K562 (cell line): Measurements from ENCODE around the gene CNDP2. TPM values are rescaled to one million over a fixed set of nuclear protein-coding genes. Genes with fewer than 3 reads are reported as not detected.

Experiments used
- ATAC-seq: fragments of 200-7000 bp; cut with Tn5 transposase; 3 replicates; pipeline ENCODE4 v1.9.1; 2020; ENCODE audit warnings: moderate library complexity
- BruUV-seq: library from RNA; stranded (reverse); fragments of 400-500 nt; replicated peaks from 2 replicates; lab custom pipeline; 2021; lab: Mats Ljungman, UMichigan
- CTCF ChIA-PET: fragments of 300-600 bp; formaldehyde crosslinking; extraction: SDS; loops from one replicate; lab custom pipeline; 2021; ENCODE audit warnings: low intra/inter-chr PET ratio; lab: Yijun Ruan, JAX
- POLR2A ChIA-PET: fragments of 300-600, 350-650 bp; sonication (Branson Sonifier 250); formaldehyde crosslinking; extraction: SDS; loops from one replicate; lab custom pipeline; 2021; ENCODE audit warnings: antibody characterized with exemption, inconsistent platforms; lab: Yijun Ruan, JAX
- DNase-seq, 4 experiments: peaks; one replicate each; pipeline versions ENCODE4 v3.0.0 to v3.0.0-alpha.2; 2011 to 2018; ENCODE audit warnings: low spot score in 3 of 4, mixed read lengths in 3 of 4; ENCODE audit errors: extremely low read depth in 1 of 4
- FAIRE-seq: peaks from 2 replicates; lab custom pipeline; 2011; peaks lifted over from hg19 to GRCh38; lab: Jason Lieb, UNC
- H2AFZ ChIP-seq: 2 replicates; pipeline ENCODE4 v1.6.0; 2011; ENCODE audit warnings: low read depth, low read length, control low read depth, inconsistent platforms
- H3K27ac ChIP-seq: fragments of 200-600 bp; 3 replicates; pipeline ENCODE4 v1.8.0; 2011; ENCODE audit warnings: low read depth, mild to moderate bottlenecking, control low read depth, inconsistent platforms, low read length, moderate library complexity, mixed read lengths; ENCODE audit errors: extremely low read depth
- H3K27me3 ChIP-seq, 2 experiments: fragments of 300-600 bp in 1 of 2; 2 replicates in 1 of 2; 3 replicates in 1 of 2; pipeline versions ENCODE4 v1.6.0 to v1.8.0; 2011; ENCODE audit warnings: inconsistent platforms in 2 of 2, low read length in 2 of 2, mild to moderate bottlenecking in 1 of 2, mixed read lengths in 1 of 2, moderate library complexity in 1 of 2; ENCODE audit not compliant: control insufficient read depth in 2 of 2, insufficient read depth in 2 of 2
- H3K36me3 ChIP-seq: fragments of 300-600 bp; 3 replicates; pipeline ENCODE4 v1.8.0; 2011; ENCODE audit warnings: mild to moderate bottlenecking, low read length, inconsistent platforms; ENCODE audit not compliant: control insufficient read depth, insufficient read depth
- H3K4me1 ChIP-seq, 2 experiments: fragments of 200-600 bp in 1 of 2; replicated peaks in 1 of 2; 2 replicates in 1 of 2; 3 replicates in 1 of 2; pipeline versions ENCODE4 v1.5.1 to v1.8.0; 2011; ENCODE audit warnings: inconsistent platforms in 2 of 2, low read length in 2 of 2, mild to moderate bottlenecking in 1 of 2, mixed read lengths in 1 of 2, moderate library complexity in 1 of 2; ENCODE audit not compliant: control insufficient read depth in 2 of 2, insufficient read depth in 2 of 2
- H3K4me2 ChIP-seq: 2 replicates; pipeline ENCODE4 v1.6.1; 2011; ENCODE audit warnings: low read length, control low read depth, inconsistent platforms, mixed read lengths; ENCODE audit not compliant: insufficient read depth
- H3K4me3 ChIP-seq: fragments of 200-600 bp; sonication (generic), shearing (Covaris generic); 2 replicates; pipeline ENCODE4 v1.5.1; 2016; ENCODE audit warnings: control low read depth, inconsistent platforms
- H3K79me2 ChIP-seq: fragments of 200-600 bp; 3 replicates; pipeline ENCODE4 v1.8.0; 2011; ENCODE audit warnings: low read length, inconsistent platforms; ENCODE audit not compliant: control insufficient read depth, insufficient read depth
- H3K9ac ChIP-seq, 2 experiments: 2 replicates each; pipeline versions ENCODE4 v1.6.0 to v1.6.1; 2011; ENCODE audit warnings: low read depth in 2 of 2, low read length in 2 of 2, control low read depth in 1 of 2, inconsistent platforms in 1 of 2, mild to moderate bottlenecking in 1 of 2, mixed read lengths in 1 of 2; ENCODE audit not compliant: insufficient read depth in 1 of 2
- H3K9me1 ChIP-seq: one replicate; pipeline ENCODE4 v1.6.0; 2011; ENCODE audit warnings: inconsistent platforms, mild to moderate bottlenecking, low read length, moderate library complexity; ENCODE audit not compliant: control insufficient read depth, insufficient read depth
- H3K9me3 ChIP-seq: replicated peaks from 2 replicates; pipeline ENCODE4 v1.5.1; 2011; ENCODE audit warnings: low read depth, low read length, inconsistent platforms; ENCODE audit not compliant: control insufficient read depth, insufficient read depth
- H4K20me1 ChIP-seq: replicated peaks from 2 replicates; pipeline ENCODE4 v1.6.1; 2011; ENCODE audit warnings: low read length, inconsistent platforms, mixed read lengths; ENCODE audit not compliant: control insufficient read depth, insufficient read depth
- BCOR ChIP-seq: fragments of 450-650 bp; IDR thresholded peaks from 2 replicates; pipeline ENCODE4 v1.6.1; 2016
- CBX2 ChIP-seq: fragments of 200-600 bp; sonication (generic); IDR thresholded peaks from one replicate; pipeline ENCODE4 v1.6.1; 2012; ENCODE audit warnings: mild to moderate bottlenecking, low read length, inconsistent platforms; ENCODE audit not compliant: insufficient read depth, poor library complexity, severe bottlenecking
- FOXA3 ChIP-seq, 2 experiments: fragments of 450-650 bp in 1 of 2; sonication (generic) in 1 of 2; formaldehyde crosslinking; IDR thresholded peaks in 1 of 2; conservative IDR thresholded peaks in 1 of 2; 2 replicates each; pipeline versions ENCODE4 v1.4.0 to v1.8.0; 2020 to 2022; ENCODE audit warnings: mild to moderate bottlenecking in 2 of 2, missing genetic modification reagents in 1 of 2
- FOXJ2 ChIP-seq: fragments of 200-800 bp; sonication (Bioruptor generic); IDR thresholded peaks from 2 replicates; pipeline ENCODE4 v1.6.1; 2016; ENCODE audit warnings: missing genetic modification characterization, missing compliant biosample characterization
- FOXK1 ChIP-seq: sonication (generic); formaldehyde crosslinking; IDR thresholded peaks from 2 replicates; pipeline ENCODE4 v1.8.0; 2022; ENCODE audit warnings: missing genetic modification reagents, mild to moderate bottlenecking, borderline replicate concordance
- RBM25 ChIP-seq: fragments of 200-400 bp; formaldehyde crosslinking; IDR thresholded peaks from 2 replicates; pipeline ENCODE4 v1.6.1; 2018; ENCODE audit warnings: low read length, low read depth, moderate library complexity; ENCODE audit not compliant: severe bottlenecking
- TRIM28 ChIP-seq: fragments of 450-650 bp; IDR thresholded peaks from 2 replicates; pipeline ENCODE4 v1.6.1; 2017
- ZNF347 ChIP-seq: fragments of 450-650 bp; formaldehyde crosslinking; IDR thresholded peaks from 2 replicates; pipeline ENCODE4 v1.4.0; 2020; ENCODE audit warnings: low read depth, mild to moderate bottlenecking, moderate library complexity
- WGBS: fragments of 100-300 bp; shearing (Covaris generic); methylation state at CpG from one replicate; pipeline ENCODE4 v1.1.6; 2016; ENCODE audit warnings: low coverage, mixed read lengths; ENCODE audit not compliant: insufficient coverage; ENCODE audit errors: missing lambda C conversion rate; 5-methylcytosine and 5-hydroxymethylcytosine counted together
- in situ Hi-C: fragments of 300-500 bp; cut with MboI; formaldehyde crosslinking; loops from 4 replicates; pipeline ENCODE4 v1.15.0; 2018; ENCODE audit warnings: inconsistent platforms, mixed read lengths
- intact Hi-C: fragments of 100-400 bp; cut with micrococcal nuclease; formaldehyde crosslinking; loops from 2 replicates; pipeline ENCODE4 v1.14.2; 2022
- polyA plus RNA-seq, 8 experiments: library from polyadenylated mRNA; depleted of rRNA in 4 of 8; stranded (reverse) in 5 of 8; unstranded in 3 of 8; fragments of >200 nt; fragmentation: Nextera tagmentation in 2 of 8; fragmentation: Illumina TruSeq in 1 of 8; extraction: Ambion mirVana in 2 of 8; extraction: Trizol in 1 of 8; gene quantifications; 2 replicates each; pipeline versions ENCODE4 v1.2.1 to v1.2.3, GENCODE V29; 2011 to 2014; ENCODE audit warnings: inconsistent platforms in 1 of 8, missing spikeins in 1 of 8
- total RNA-seq, 7 experiments: library from RNA; depleted of rRNA in 6 of 7; stranded (reverse); fragments of >200 nt in 6 of 7; fragmentation: Illumina TruSeq in 2 of 7; extraction: Trizol in 2 of 7; gene quantifications; 2 replicates each; pipeline versions ENCODE4 v1.2.1 to v1.2.3, GENCODE V29; 2011 to 2021; ENCODE audit warnings: low replicate concordance in 1 of 7
- TF ChIP-seq, protein P1 (sequence below): sonication (generic); formaldehyde crosslinking; IDR thresholded peaks from 2 replicates; pipeline ENCODE4 v1.8.1; 2022; ENCODE audit warnings: missing genetic modification reagents

CNDP2 gene
- total and polyA plus RNA-seq, 9 of the 15 experiments (the other 6 are each of a cell fraction or from before 2014, with no cell fraction given), result 34.1 to 128 (median 53.8) TPM

DNA sequence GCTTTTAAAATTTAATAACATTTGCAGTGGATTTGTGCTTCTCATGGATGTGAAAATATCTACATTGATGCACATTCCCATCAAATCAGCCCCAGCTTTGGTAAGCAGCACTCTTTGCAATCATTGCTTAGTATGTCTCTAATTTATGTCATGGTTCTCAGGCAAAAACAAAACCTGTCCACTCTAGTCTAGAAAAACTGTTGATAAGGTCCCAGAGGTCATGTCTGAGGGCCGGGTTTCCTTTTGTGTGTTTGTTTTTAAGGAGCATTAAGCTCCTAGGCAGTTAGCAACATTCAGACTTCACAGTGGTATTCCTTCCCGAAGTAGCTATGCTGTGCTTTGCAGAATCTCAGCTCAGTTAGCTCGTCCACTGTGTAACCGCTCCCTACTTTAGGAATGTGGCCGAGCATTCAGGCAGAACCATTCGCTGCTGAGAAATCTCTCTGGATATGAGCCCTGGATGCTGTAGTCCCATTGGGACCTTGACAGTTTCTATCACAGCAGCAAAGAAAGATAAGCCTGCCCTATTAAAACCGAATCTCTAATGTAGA, 43.1 kb upstream of the CNDP2 start:
- no peaks in the 10 kb centered on the region for H3K9me3 ChIP-seq
- H3K27ac ChIP-seq, result no peak overlapping the region
- H3K4me2 ChIP-seq, result no peak overlapping the region
- no peak overlapping the region for H2AFZ ChIP-seq
- peaks cover 11 to 56% of the 10 kb centered on the region in 2 experiments; a peak in 3 of 5 replicates for H3K27me3 ChIP-seq
- no TSS peak for BruUV-seq
- no peaks in the 10 kb centered on the region; the same call in 1 of the 2 replicates for H4K20me1 ChIP-seq
- ChIA-PET POLR2A (interaction anchor here (0.8 kb wide), 1 partner anchor 10 kb away, joined by 3 read pairs; no protein-coding TSS in a partner anchor), CTCF (no interaction called here)
- no peak for ATAC-seq
- no peaks in the 10 kb centered on the region for H3K9me1 ChIP-seq
- intact Hi-C loops, result no loop called here
- H3K4me3 ChIP-seq, result no peak overlapping the region
- no peak for TF ChIP-seq ZNF347 (CRISPR knock-in tag)
- no peaks in the 10 kb centered on the region for H3K36me3 ChIP-seq
- in situ Hi-C loops, result no loop called here
- no peaks in the 10 kb centered on the region for H3K4me1 ChIP-seq
- no peak for FAIRE-seq
- H3K79me2 ChIP-seq, result no peaks in the 10 kb centered on the region
- H3K9ac ChIP-seq, result no peak overlapping the region
- DNase-seq, result no peak
- 1% methylated on average over 7 of the region's 7 CpGs for WGBS

DNA sequence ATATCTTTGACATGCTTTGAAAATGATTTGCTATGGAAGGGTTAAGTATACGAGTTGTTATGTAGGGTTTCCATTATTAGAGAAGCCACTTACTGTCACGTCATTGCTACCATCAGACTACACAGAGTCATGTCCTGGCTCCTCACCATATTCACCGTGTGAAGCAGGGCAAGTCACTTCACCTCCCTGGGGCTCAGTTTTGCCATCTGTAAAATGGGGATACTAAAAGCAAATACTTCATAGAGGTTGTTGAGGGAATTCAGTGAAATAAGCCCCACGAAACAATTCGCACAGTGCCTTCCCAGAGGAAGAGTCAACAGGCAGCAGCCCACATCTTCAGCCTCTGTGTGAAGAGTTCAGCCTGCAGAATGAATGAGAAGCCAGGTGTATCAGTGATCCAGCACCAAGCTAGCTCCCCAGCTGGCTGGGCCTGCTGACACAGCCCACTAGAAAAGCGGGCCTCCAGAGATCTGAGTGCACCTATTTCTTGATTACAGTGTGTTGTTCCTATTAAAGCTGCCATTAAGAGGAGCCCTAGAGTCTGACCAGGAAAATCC, 42.4 kb upstream of the CNDP2 start:
- H3K4me3 ChIP-seq, result no peak overlapping the region
- H3K4me1 ChIP-seq, result no peaks in the 10 kb centered on the region
- no peak for TF ChIP-seq CBX2
- TF ChIP-seq FOXA3 (CRISPR knock-in tag; conservative IDR thresholded peaks at IDR 0.05 in 1 of 2, IDR thresholded peaks at IDR 0.05 in 1 of 2), result no peak
- TF ChIP-seq FOXK1 (CRISPR knock-in tag), result no peak
- no peak for TF ChIP-seq FOXJ2 (tag)
- TF ChIP-seq, protein P1, sequence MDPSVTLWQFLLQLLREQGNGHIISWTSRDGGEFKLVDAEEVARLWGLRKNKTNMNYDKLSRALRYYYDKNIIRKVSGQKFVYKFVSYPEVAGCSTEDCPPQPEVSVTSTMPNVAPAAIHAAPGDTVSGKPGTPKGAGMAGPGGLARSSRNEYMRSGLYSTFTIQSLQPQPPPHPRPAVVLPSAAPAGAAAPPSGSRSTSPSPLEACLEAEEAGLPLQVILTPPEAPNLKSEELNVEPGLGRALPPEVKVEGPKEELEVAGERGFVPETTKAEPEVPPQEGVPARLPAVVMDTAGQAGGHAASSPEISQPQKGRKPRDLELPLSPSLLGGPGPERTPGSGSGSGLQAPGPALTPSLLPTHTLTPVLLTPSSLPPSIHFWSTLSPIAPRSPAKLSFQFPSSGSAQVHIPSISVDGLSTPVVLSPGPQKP, result no peak
- peak; percentile 56 for TF ChIP-seq RBM25
- TF ChIP-seq TRIM28, result no peak
- 0 out of 2 replicates have a peak, but pooled peaks have one; percentile 28 for TF ChIP-seq BCOR
- no peak overlapping the region for H3K27ac ChIP-seq
- CTCF ChIA-PET, result no interaction called here
- H3K27me3 ChIP-seq, result peaks cover 11 to 56% of the 10 kb centered on the region in 2 experiments; a peak in 3 of 5 replicates
- no peak overlapping the region for H2AFZ ChIP-seq
- intact Hi-C loops, result no loop called here
- no TSS peak for BruUV-seq
- POLR2A ChIA-PET, result no interaction called here
- FAIRE-seq (no peak), ATAC-seq (no peak), DNase-seq (no peak)
- WGBS, result 8% methylated on average over 6 of the region's 6 CpGs
- H4K20me1 ChIP-seq, result no peaks in the 10 kb centered on the region; the same call in 1 of the 2 replicates
- no peak overlapping the region for H3K9ac ChIP-seq
- H3K9me1 ChIP-seq, result no peaks in the 10 kb centered on the region
- in situ Hi-C loops, result no loop called here
- no peaks in the 10 kb centered on the region for H3K36me3 ChIP-seq
- H3K4me2 ChIP-seq, result no peak overlapping the region
- H3K79me2 ChIP-seq, result no peaks in the 10 kb centered on the region
- no peaks in the 10 kb centered on the region for H3K9me3 ChIP-seq
